ENCODE results near the gene PCK1.

DNA sequence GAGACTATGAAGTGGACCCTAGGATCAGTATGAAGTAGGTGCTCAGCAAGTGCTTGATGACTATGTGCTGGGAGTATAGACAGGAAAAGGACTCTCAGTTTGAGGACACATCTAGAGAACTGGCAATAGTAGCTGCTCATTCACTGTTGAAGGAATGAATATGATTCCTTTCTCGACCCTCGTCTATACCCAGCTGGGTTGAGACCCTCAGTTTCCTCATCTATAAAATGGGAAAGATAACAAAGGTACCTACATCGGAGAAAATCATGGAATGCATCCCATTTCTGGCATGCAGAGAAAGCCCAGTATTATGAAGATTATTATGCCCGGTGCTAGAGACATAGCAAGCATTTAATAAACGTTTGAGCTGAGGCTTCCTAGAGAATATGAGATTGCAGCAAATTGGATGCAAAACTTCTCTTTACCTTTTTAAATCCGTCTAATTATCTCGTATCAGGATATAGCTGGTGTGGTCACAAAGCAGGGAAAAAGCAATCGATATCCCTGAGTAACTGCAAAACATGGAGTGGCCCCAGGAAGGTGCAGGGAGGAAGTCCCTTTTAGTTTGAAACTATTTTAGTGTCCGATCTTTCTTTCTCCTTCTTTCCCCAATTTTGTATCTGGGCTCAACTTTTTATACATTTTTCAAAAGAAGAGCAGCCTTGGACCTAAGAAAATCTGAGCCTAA, 2.8 kb upstream of the PCK1 start:
- TF ChIP-seq POLR2AphosphoS5 (IDR thresholded peaks at IDR 0.05; ENCODE audit: low read depth, low read length) (no peak), TAF1 (IDR thresholded peaks at IDR 0.05; ENCODE audit: borderline replicate concordance, insufficient read depth, low read length) (no peak), REST (IDR thresholded peaks at IDR 0.05; ENCODE audit: insufficient read depth in 1 of 2, low read depth in 2 of 2, low read length in 2 of 2) (no peak)
